Measurements from ENCODE around the gene STARD8.

GRCh38 chrX:68762766-68763165 is 115.3 kb downstream of the STARD8 start:
- TF ChIP-seq PATZ1 (CRISPR knock-in tag; IDR thresholded peaks at IDR 0.05; ENCODE audit: borderline replicate concordance) (no peak), PPARA (CRISPR knock-in tag; IDR thresholded peaks at IDR 0.05; ENCODE audit: borderline replicate concordance) (no peak), TSHZ2 (CRISPR knock-in tag; IDR thresholded peaks at IDR 0.05) (no peak), CSRNP3 (CRISPR knock-in tag; IDR thresholded peaks at IDR 0.05) (no peak), TOX (CRISPR knock-in tag; IDR thresholded peaks at IDR 0.05; ENCODE audit: borderline replicate concordance) (no peak), ISL1 (CRISPR knock-in tag; IDR thresholded peaks at IDR 0.05) (no peak), TCF4 (CRISPR knock-in tag; IDR thresholded peaks at IDR 0.05; ENCODE audit: borderline replicate concordance) (no peak), ZFP30 (CRISPR knock-in tag; IDR thresholded peaks at IDR 0.05) (no peak), GLIS3 (CRISPR knock-in tag; IDR thresholded peaks at IDR 0.05) (no peak), POU6F1 (CRISPR knock-in tag; IDR thresholded peaks at IDR 0.05; ENCODE audit: borderline replicate concordance, low read depth) (no peak)
